HEK293 (cell line): Measurements from ENCODE around the gene KATNAL2.

Experiments used
- CTCF ChIA-PET: fragments of 350-600 bp; formaldehyde crosslinking; extraction: SDS; loops from one replicate; lab custom pipeline; 2021; ENCODE audit warnings: antibody characterized with exemption; lab: Yijun Ruan, JAX
- POLR2A ChIA-PET: fragments of 300-600 bp; formaldehyde crosslinking; extraction: SDS; loops from one replicate; lab custom pipeline; 2020; ENCODE audit warnings: antibody characterized with exemption, inconsistent platforms; lab: Yijun Ruan, JAX
- H3K27ac ChIP-seq: fragments of 200-500 bp; sonication (Bioruptor generic); 2 replicates; pipeline ENCODE4 v1.5.1; 2014; ENCODE audit warnings: low read depth, low read length, control low read depth, inconsistent platforms; ENCODE audit errors: extremely low read depth
- H3K36me3 ChIP-seq, 2 experiments: fragments of 200-500 bp in 1 of 2; sonication (Bioruptor generic) in 1 of 2; 1 replicate in 1 of 2; 2 replicates in 1 of 2; pipeline ENCODE4 v1.5.1; 2014 to 2017; ENCODE audit warnings: inconsistent platforms in 2 of 2, low read length in 2 of 2; ENCODE audit not compliant: control insufficient read depth in 2 of 2, insufficient read depth in 1 of 2
- H3K4me1 ChIP-seq: fragments of 200-500 bp; sonication (Bioruptor generic); 2 replicates; pipeline ENCODE4 v1.5.1; 2014; ENCODE audit warnings: mild to moderate bottlenecking, low read length, inconsistent platforms; ENCODE audit not compliant: control insufficient read depth, insufficient read depth
- H3K4me3 ChIP-seq: 2 replicates; pipeline ENCODE4 v1.5.1; 2011; ENCODE audit warnings: low read depth, mild to moderate bottlenecking, control low read depth, low read length, moderate library complexity
- H3K9me3 ChIP-seq: fragments of 200-500 bp; sonication (Bioruptor generic); 2 replicates; pipeline ENCODE4 v1.5.1; 2014; ENCODE audit warnings: low read depth, low read length, inconsistent platforms; ENCODE audit not compliant: control insufficient read depth, insufficient read depth
- AEBP2 ChIP-seq: fragments of 450-650 bp; formaldehyde crosslinking; IDR thresholded peaks from 2 replicates; pipeline ENCODE4 v1.5.1; 2016; ENCODE audit warnings: missing biosample characterization, missing genetic modification characterization, borderline replicate concordance
- FEZF1 ChIP-seq: fragments of 450-650 bp; formaldehyde crosslinking; IDR thresholded peaks from 2 replicates; pipeline ENCODE4 v1.5.1; 2016; ENCODE audit warnings: missing biosample characterization, missing genetic modification characterization
- HOXC10 ChIP-seq: sonication (generic); formaldehyde crosslinking; IDR thresholded peaks from 2 replicates; pipeline ENCODE4 v1.8.1; 2023; ENCODE audit warnings: mild to moderate bottlenecking, missing genetic modification reagents
- INSM2 ChIP-seq: fragments of 450-650 bp; formaldehyde crosslinking; IDR thresholded peaks from 2 replicates; pipeline ENCODE4 v1.5.1; 2016; ENCODE audit warnings: missing biosample characterization, missing genetic modification characterization
- KLF9 ChIP-seq: fragments of 450-650 bp; formaldehyde crosslinking; IDR thresholded peaks from 2 replicates; pipeline ENCODE4 v1.5.1; 2016; ENCODE audit warnings: missing biosample characterization, missing genetic modification characterization, low read depth
- PRDM10 ChIP-seq: fragments of 450-650 bp; formaldehyde crosslinking; IDR thresholded peaks from 2 replicates; pipeline ENCODE4 v1.5.1; 2016; ENCODE audit warnings: missing biosample characterization, missing genetic modification characterization
- REST ChIP-seq: fragments of 450-650 bp; formaldehyde crosslinking; IDR thresholded peaks from 2 replicates; pipeline ENCODE4 v1.5.1; 2016; ENCODE audit warnings: missing biosample characterization, missing genetic modification characterization
- SALL2 ChIP-seq: fragments of 450-650 bp; formaldehyde crosslinking; IDR thresholded peaks from 2 replicates; pipeline ENCODE4 v1.5.0; 2017; ENCODE audit warnings: missing biosample characterization, mild to moderate bottlenecking, missing genetic modification characterization, borderline replicate concordance
- ZFP41 ChIP-seq: fragments of 450-650 bp; formaldehyde crosslinking; IDR thresholded peaks from 2 replicates; pipeline ENCODE4 v1.5.1; 2016; ENCODE audit warnings: missing biosample characterization, missing genetic modification characterization, borderline replicate concordance
- ZNF449 ChIP-seq: fragments of 450-650 bp; formaldehyde crosslinking; IDR thresholded peaks from 2 replicates; pipeline ENCODE4 v1.5.1; 2017; ENCODE audit warnings: missing biosample characterization, mild to moderate bottlenecking, missing genetic modification characterization, moderate library complexity
- ZNF544 ChIP-seq: fragments of 450-650 bp; formaldehyde crosslinking; IDR thresholded peaks from 2 replicates; pipeline ENCODE4 v1.5.0; 2017; ENCODE audit warnings: missing biosample characterization, missing genetic modification characterization
- ZNF629 ChIP-seq: fragments of 450-650 bp; formaldehyde crosslinking; IDR thresholded peaks from 2 replicates; pipeline ENCODE4 v1.5.1; 2017; ENCODE audit warnings: missing biosample characterization, missing genetic modification characterization
- ZNF664 ChIP-seq: fragments of 450-650 bp; formaldehyde crosslinking; IDR thresholded peaks from 2 replicates; pipeline ENCODE4 v1.5.1; 2016; ENCODE audit warnings: missing biosample characterization, missing genetic modification characterization
- ZNF785 ChIP-seq: fragments of 450-650 bp; formaldehyde crosslinking; IDR thresholded peaks from 2 replicates; pipeline ENCODE4 v1.5.1; 2016; ENCODE audit warnings: missing biosample characterization, missing genetic modification characterization
- ZSCAN23 ChIP-seq: fragments of 450-650 bp; formaldehyde crosslinking; IDR thresholded peaks from 2 replicates; pipeline ENCODE4 v1.5.1; 2016; ENCODE audit warnings: missing biosample characterization, missing genetic modification characterization

The KATNAL2 gene

GRCh38 chr18:47067648-47068047 is 150.2 kb downstream of the KATNAL2 start:
- no peaks in the 10 kb centered on the region for H3K36me3 ChIP-seq
- H3K27ac ChIP-seq = no peak overlapping the region
- no peak for TF ChIP-seq ZNF785 (tag by site-specific recombination)
- TF ChIP-seq REST (tag by site-specific recombination) = no peak
- TF ChIP-seq PRDM10 (tag by site-specific recombination) = no peak
- no peak for TF ChIP-seq INSM2 (tag by site-specific recombination)
- TF ChIP-seq HOXC10 = no peak
- no peak for TF ChIP-seq AEBP2 (tag by site-specific recombination)
- TF ChIP-seq ZFP41 (tag by site-specific recombination) = no peak
- TF ChIP-seq ZNF629 (tag by site-specific recombination) = no peak
- TF ChIP-seq SALL2 (tag by site-specific recombination) = no peak
- no peak for TF ChIP-seq KLF9
- no peaks in the 10 kb centered on the region for H3K4me1 ChIP-seq
- ChIA-PET CTCF (interaction anchor here (0.6 to 1.9 kb wide), 4 partner anchors 75 to 815 kb away, joined by 3 to 5 read pairs (median 3); no protein-coding TSS in a partner anchor), POLR2A (no interaction called here)
- no peaks in the 10 kb centered on the region for H3K9me3 ChIP-seq
- H3K4me3 ChIP-seq = no peak overlapping the region

- no peaks in the 10 kb centered on the region for H3K36me3 ChIP-seq
- H3K4me1 ChIP-seq = peaks cover 6% of the 10 kb centered on the region
- H3K4me3 ChIP-seq = no peak overlapping the region
- ChIA-PET CTCF (interaction anchor here (0.7 to 1.8 kb wide), 6 partner anchors 16 to 679 kb away, joined by 3 to 6 read pairs (median 4); no protein-coding TSS in a partner anchor), POLR2A (interaction anchor here (0.8 kb wide), 1 partner anchor 75 kb away, joined by 5 read pairs; the partner anchor contains the start of gene HDHD2)
- no peak overlapping the region for H3K27ac ChIP-seq
- no peaks in the 10 kb centered on the region for H3K9me3 ChIP-seq
- TF ChIP-seq ZNF664 (peak; percentile 95), ZNF449 (tag by site-specific recombination) (no peak), KLF9 (peak; percentile 35; the same call in 1 of the 2 replicates), ZSCAN23 (tag by site-specific recombination) (no peak), FEZF1 (tag by site-specific recombination) (no peak), ZNF544 (tag by site-specific recombination) (no peak), PRDM10 (tag by site-specific recombination) (peak; percentile 92)
Observed at GRCh38 chr18:47075098-47075883, 157.9 kb downstream of the KATNAL2 start.
